ENCODE measurements around the gene ZNF709. TPM values are rescaled to one million over a fixed set of nuclear protein-coding genes. Genes with fewer than 3 reads are reported as not detected.
"Not testable (repeated sequence)": the region's sequence is repeated elsewhere in the genome, so short reads cannot be mapped to it uniquely, and the experiment has no call there.

The ZNF709 gene
- total RNA-seq, 1 experiment from 2014 or later, result 1.7 TPM

GRCh38 chr19:12425236-12425887 is 59.3 kb downstream of the ZNF709 start:
- CTCF ChIA-PET, result no interaction called here
- H3K36me3 Mint-ChIP-seq (ENCODE audit: insufficient read depth, unreplicated experiment), result no peaks in the 10 kb centered on the region

GRCh38 chr19:12417273-12417672 is 67.3 kb downstream of the ZNF709 start:
- BruUV-seq (replicated peaks); intact Hi-C loops (cut with micrococcal nuclease; ENCODE audit: unreplicated experiment); DNase-seq; H3K9me3 Mint-ChIP-seq (ENCODE audit: low read depth, unreplicated experiment); H3K4me3 Mint-ChIP-seq (ENCODE audit: low read depth, unreplicated experiment); CTCF ChIA-PET; H3K27ac Mint-ChIP-seq (ENCODE audit: unreplicated experiment); H3K27me3 Mint-ChIP-seq (ENCODE audit: unreplicated experiment); H3K36me3 Mint-ChIP-seq (ENCODE audit: insufficient read depth, unreplicated experiment); H3K4me1 Mint-ChIP-seq (ENCODE audit: low read depth, unreplicated experiment): not testable (repeated sequence)

More at GRCh38 chr19:12425236-12425887, 59.3 kb downstream of the ZNF709 start:
- H3K27me3 Mint-ChIP-seq (ENCODE audit: unreplicated experiment), result no peaks in the 10 kb centered on the region
- BruUV-seq (replicated peaks), result no TSS peak
- H3K4me1 Mint-ChIP-seq (ENCODE audit: low read depth, unreplicated experiment), result no peaks in the 10 kb centered on the region
- no peak for TF ChIP-seq CTCF (IDR thresholded peaks at IDR 0.05; ENCODE audit: unreplicated experiment)
- intact Hi-C loops (cut with micrococcal nuclease; ENCODE audit: unreplicated experiment), result no loop called here
- no peak overlapping the region for H3K27ac Mint-ChIP-seq (ENCODE audit: unreplicated experiment)
- no peak overlapping the region for H3K4me3 Mint-ChIP-seq (ENCODE audit: low read depth, unreplicated experiment)
- DNase-seq, result no peak
- H3K9me3 Mint-ChIP-seq (ENCODE audit: low read depth, unreplicated experiment), result peaks cover 8% of the 10 kb centered on the region

GRCh38 chr19:12411893-12412292 is 72.7 kb downstream of the ZNF709 start:
- Mint-ChIP-seq H3K9me3 (ENCODE audit: low read depth, unreplicated experiment) (peaks cover 7% of the 10 kb centered on the region), H3K27me3 (ENCODE audit: unreplicated experiment) (no peaks in the 10 kb centered on the region), H3K4me1 (ENCODE audit: low read depth, unreplicated experiment) (no peaks in the 10 kb centered on the region), H3K36me3 (ENCODE audit: insufficient read depth, unreplicated experiment) (no peaks in the 10 kb centered on the region), H3K4me3 (ENCODE audit: low read depth, unreplicated experiment) (no peak overlapping the region), H3K27ac (ENCODE audit: unreplicated experiment) (no peak overlapping the region)
- no TSS peak for BruUV-seq (replicated peaks)
- TF ChIP-seq CTCF (IDR thresholded peaks at IDR 0.05; ENCODE audit: unreplicated experiment), result no peak
- CTCF ChIA-PET, result no interaction called here
- intact Hi-C loops (cut with micrococcal nuclease; ENCODE audit: unreplicated experiment), result no loop called here
- DNase-seq, result no peak

Other genes with a start within 250 kb of the ZNF709 start
- gene ZNF44, start 189.9 kb downstream of the ZNF709 start, total RNA-seq (2022), result 5.7 and 6.8 TPM in 2 replicates
- 0.81 and 1.3 TPM in 2 replicates for gene ZNF563, start 151.2 kb downstream of the ZNF709 start, total RNA-seq (2022)
- 1.3 and 1.4 TPM in 2 replicates for gene ZNF442, start 119.1 kb downstream of the ZNF709 start, total RNA-seq (2022)
- 5.1 and 7.4 TPM in 2 replicates for gene ZNF799, start 83.5 kb downstream of the ZNF709 start, total RNA-seq (2022)
- gene ZNF443, start 43.8 kb downstream of the ZNF709 start, total RNA-seq (2022), result 7.5 and 8.6 TPM in 2 replicates
- gene ZNF564, start 66.7 kb upstream of the ZNF709 start, total RNA-seq (2022), result 6.6 and 8.7 TPM in 2 replicates
- 5.4 and 6.3 TPM in 2 replicates for gene ZNF490, start 126.0 kb upstream of the ZNF709 start, total RNA-seq (2022)
- 15.8 and 16.2 TPM in 2 replicates for gene ZNF791, start 126.1 kb upstream of the ZNF709 start, total RNA-seq (2022)
- gene MAN2B1, start 181.9 kb upstream of the ZNF709 start, total RNA-seq (2022), result 76.9 and 84.4 TPM in 2 replicates
- 10.1 and 10.8 TPM in 2 replicates for gene WDR83, start 182.0 kb upstream of the ZNF709 start, total RNA-seq (2022)
- 57.6 and 69.1 TPM in 2 replicates for gene DHPS, start 197.1 kb upstream of the ZNF709 start, total RNA-seq (2022)
- not detected in 2 replicates for gene GNG14, start 203.2 kb upstream of the ZNF709 start, total RNA-seq (2022)
- gene FBXW9, start 211.8 kb upstream of the ZNF709 start, total RNA-seq (2022), result 6.7 and 7.1 TPM in 2 replicates
- gene TNPO2, start 239.1 kb upstream of the ZNF709 start, total RNA-seq (2022), result 67.0 and 87.6 TPM in 2 replicates
- gene TRIR, start 249.9 kb upstream of the ZNF709 start, total RNA-seq (2022), result 124 and 128 TPM in 2 replicates